Loucy (cell line): Measurements from ENCODE around the gene MEST.

Experiments used
- CTCF ChIP-seq: fragments of 200-600 bp; sonication (generic); conservative IDR thresholded peaks from 2 replicates; pipeline ENCODE4 v1.5.1; 2014; ENCODE audit warnings: mild to moderate bottlenecking, antibody characterized with exemption, low read length
- EZH2phosphoT487 ChIP-seq: fragments of 200-600 bp; IDR thresholded peaks from 2 replicates; pipeline ENCODE4 v1.6.1; 2018; ENCODE audit warnings: antibody characterized with exemption, mild to moderate bottlenecking, moderate library complexity, borderline replicate concordance

GRCh38 chr7:130452951-130453350, 38.9 kb upstream of the MEST start:
- TF ChIP-seq CTCF (no peak), EZH2phosphoT487 (no peak)
